Kidney (tissue), 14 donors: ENCODE results near the gene RERE. TPM values are rescaled to one million over a fixed set of nuclear protein-coding genes. Genes with fewer than 3 reads are reported as not detected.

Source experiments
- DNase-seq, 5 donors: peaks; one replicate each; pipeline ENCODE4 v3.0.0-alpha.2; 2013 to 2020
- FAIRE-seq: peaks from 2 replicates; lab custom pipeline; 2012; peaks lifted over from hg19 to GRCh38; lab: Jason Lieb, UNC
- H3K27ac ChIP-seq, 2 donors: one replicate each; pipeline ENCODE4 v1.7.0; 2013; ENCODE audit warnings: low read depth in 2 of 2, low read length in 2 of 2, inconsistent platforms in 1 of 2
- H3K27me3 ChIP-seq: one replicate; pipeline ENCODE4 v1.7.1; 2013; ENCODE audit warnings: low read length, inconsistent platforms; ENCODE audit not compliant: control insufficient read depth, insufficient read depth
- H3K36me3 ChIP-seq, 3 donors: one replicate each; pipeline versions ENCODE4 v1.7.0 to v1.7.1; 2013; ENCODE audit warnings: low read length in 3 of 3, control low read depth in 1 of 3, inconsistent platforms in 1 of 3; ENCODE audit not compliant: insufficient read depth in 3 of 3, control insufficient read depth in 2 of 3
- H3K4me1 ChIP-seq, 3 donors: one replicate each; pipeline versions ENCODE4 v1.7.0 to v1.7.1; 2013; ENCODE audit warnings: low read length in 3 of 3, inconsistent platforms in 1 of 3, low read depth in 1 of 3; ENCODE audit not compliant: control insufficient read depth in 2 of 3, insufficient read depth in 2 of 3
- H3K4me3 ChIP-seq, 3 donors: one replicate each; pipeline versions ENCODE4 v1.7.0 to v1.8.1; 2013; ENCODE audit warnings: low read length in 3 of 3, control low read depth in 1 of 3, inconsistent platforms in 1 of 3
- H3K9ac ChIP-seq, 3 donors: one replicate each; pipeline versions ENCODE4 v1.7.0 to v1.7.1; 2013; ENCODE audit warnings: low read length in 3 of 3, control low read depth in 1 of 3, inconsistent platforms in 1 of 3
- H3K9me3 ChIP-seq, 3 donors: one replicate each; pipeline versions ENCODE4 v1.7.0 to v1.7.1; 2013; ENCODE audit warnings: low read length in 3 of 3, control low read depth in 1 of 3, inconsistent platforms in 1 of 3; ENCODE audit not compliant: control insufficient read depth in 2 of 3, insufficient read depth in 1 of 3
- intact Hi-C: fragments of 100-400 bp; cut with DNase I; formaldehyde crosslinking; loops from one replicate; pipeline ENCODE4 v1.11.1; 2022
- polyA plus RNA-seq: library from polyadenylated mRNA; stranded (reverse); fragments of 350-450 nt; fragmentation: Illumina TruSeq; extraction: RNeasy Lipid Tissue Mini Kit (QIAGEN cat#74804); gene quantifications from one replicate; pipeline ENCODE4 v1.2.3, GENCODE V29; 2014; ENCODE audit warnings: low read depth, low replicate concordance; ENCODE audit not compliant: insufficient read depth
- total RNA-seq: library from RNA; stranded (reverse); fragmentation: NEBNext Ultra II Directional; extraction: Animal tissue kit (Norgen Biotek cat#: 25700); gene quantifications from one replicate; pipeline ENCODE4 v1.2.1, GENCODE V29; 2021
- TF ChIP-seq, protein P1 (sequence below): IDR thresholded peaks from 3 replicates; pipeline ENCODE4 v1.5.1; 2012; ENCODE audit warnings: mild to moderate bottlenecking, moderate library complexity, borderline replicate concordance; ENCODE audit not compliant: insufficient read depth; ENCODE audit errors: extremely low read depth
- donor health status: control.
- donor health status: control.
- donor health status: control.
- donor health status: control.
- donor health status: control.
- donor health status: DM: yes; HTN: yes; CAD: no.
- donor health status: Normal renal cell carcinoma (clear cell type).

The RERE gene
- total and polyA plus RNA-seq, 2 donors from 2014 or later = 37.2 to 176 TPM

- TF ChIP-seq, protein P1, sequence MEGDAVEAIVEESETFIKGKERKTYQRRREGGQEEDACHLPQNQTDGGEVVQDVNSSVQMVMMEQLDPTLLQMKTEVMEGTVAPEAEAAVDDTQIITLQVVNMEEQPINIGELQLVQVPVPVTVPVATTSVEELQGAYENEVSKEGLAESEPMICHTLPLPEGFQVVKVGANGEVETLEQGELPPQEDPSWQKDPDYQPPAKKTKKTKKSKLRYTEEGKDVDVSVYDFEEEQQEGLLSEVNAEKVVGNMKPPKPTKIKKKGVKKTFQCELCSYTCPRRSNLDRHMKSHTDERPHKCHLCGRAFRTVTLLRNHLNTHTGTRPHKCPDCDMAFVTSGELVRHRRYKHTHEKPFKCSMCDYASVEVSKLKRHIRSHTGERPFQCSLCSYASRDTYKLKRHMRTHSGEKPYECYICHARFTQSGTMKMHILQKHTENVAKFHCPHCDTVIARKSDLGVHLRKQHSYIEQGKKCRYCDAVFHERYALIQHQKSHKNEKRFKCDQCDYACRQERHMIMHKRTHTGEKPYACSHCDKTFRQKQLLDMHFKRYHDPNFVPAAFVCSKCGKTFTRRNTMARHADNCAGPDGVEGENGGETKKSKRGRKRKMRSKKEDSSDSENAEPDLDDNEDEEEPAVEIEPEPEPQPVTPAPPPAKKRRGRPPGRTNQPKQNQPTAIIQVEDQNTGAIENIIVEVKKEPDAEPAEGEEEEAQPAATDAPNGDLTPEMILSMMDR = peak; percentile 27
- Histone ChIP-seq H3K36me3 (no peaks in the 10 kb centered on the region), H3K4me1 (no peaks in the 10 kb centered on the region), H3K27me3 (no peaks in the 10 kb centered on the region), H3K4me3 (peak overlapping the region in 1 of 3 donors; percentile 35), H3K9me3 (no peaks in the 10 kb centered on the region), H3K9ac (no peak overlapping the region), H3K27ac (peak overlapping the region in 1 of 2 donors; percentile 2)
- FAIRE-seq (no peak), DNase-seq (no peak)
- intact Hi-C loops = no loop called here
These were observed 41.3 kb downstream of the RERE start for GRCh38 chr1:8776104-8776503.

DNA sequence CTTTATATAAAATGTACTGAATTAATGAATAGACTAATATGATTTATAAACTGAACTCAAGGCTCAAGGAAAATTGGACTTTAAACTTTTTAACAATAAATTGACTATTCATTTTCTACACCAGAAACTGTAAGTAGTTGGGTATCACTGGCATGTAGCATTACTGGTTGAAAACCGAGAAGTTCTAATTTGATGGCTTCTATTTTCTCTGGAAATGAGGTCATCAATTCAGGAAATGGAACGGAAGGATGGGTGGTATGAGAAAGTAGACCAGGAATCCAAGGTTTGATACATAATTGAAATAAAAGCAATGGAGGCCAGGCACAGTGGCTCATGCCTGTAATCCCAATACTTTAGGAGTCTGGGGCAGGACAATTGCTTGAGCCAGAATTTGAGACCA, 50.4 kb downstream of the RERE start:
- intact Hi-C loops = no loop called here
- H3K27me3 ChIP-seq = no peaks in the 10 kb centered on the region
- FAIRE-seq (no peak), DNase-seq (no peak)
- no peak overlapping the region for H3K27ac ChIP-seq
- no peak overlapping the region for H3K9ac ChIP-seq
- no peaks in the 10 kb centered on the region for H3K36me3 ChIP-seq
- H3K4me1 ChIP-seq = peaks cover 2 to 8% (median 3%) of the 10 kb centered on the region in 3 donors
- H3K4me3 ChIP-seq = no peak overlapping the region
- TF ChIP-seq, protein P1 = no peak
- H3K9me3 ChIP-seq = no peaks in the 10 kb centered on the region

DNA sequence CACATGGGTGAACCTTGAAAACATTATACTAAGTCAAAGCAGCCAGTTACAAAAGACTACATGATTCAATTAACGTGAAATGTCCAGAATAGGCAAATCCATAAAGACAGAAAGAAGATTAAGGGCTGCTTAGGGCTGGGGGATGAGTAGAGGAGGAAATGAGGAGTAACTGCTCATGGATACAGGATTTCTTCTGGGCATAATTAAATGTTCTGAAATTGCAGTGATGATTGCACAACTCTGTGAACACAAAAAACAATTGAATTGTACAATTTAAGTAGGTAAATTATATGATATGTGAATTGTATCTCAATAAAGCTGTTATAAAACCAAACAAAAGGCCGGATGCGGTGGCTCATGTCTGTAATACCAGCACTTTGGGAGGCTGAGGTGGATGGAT, 52.2 kb downstream of the RERE start:
- intact Hi-C loops = no loop called here
- Histone ChIP-seq H3K9ac (no peak overlapping the region), H3K27me3 (no peaks in the 10 kb centered on the region), H3K4me3 (no peak overlapping the region), H3K4me1 (peaks cover 2 to 8% (median 3%) of the 10 kb centered on the region in 3 donors), H3K27ac (no peak overlapping the region), H3K9me3 (no peaks in the 10 kb centered on the region), H3K36me3 (no peaks in the 10 kb centered on the region)
- TF ChIP-seq, protein P1 = no peak
- FAIRE-seq = no peak
- no peak for DNase-seq

DNA sequence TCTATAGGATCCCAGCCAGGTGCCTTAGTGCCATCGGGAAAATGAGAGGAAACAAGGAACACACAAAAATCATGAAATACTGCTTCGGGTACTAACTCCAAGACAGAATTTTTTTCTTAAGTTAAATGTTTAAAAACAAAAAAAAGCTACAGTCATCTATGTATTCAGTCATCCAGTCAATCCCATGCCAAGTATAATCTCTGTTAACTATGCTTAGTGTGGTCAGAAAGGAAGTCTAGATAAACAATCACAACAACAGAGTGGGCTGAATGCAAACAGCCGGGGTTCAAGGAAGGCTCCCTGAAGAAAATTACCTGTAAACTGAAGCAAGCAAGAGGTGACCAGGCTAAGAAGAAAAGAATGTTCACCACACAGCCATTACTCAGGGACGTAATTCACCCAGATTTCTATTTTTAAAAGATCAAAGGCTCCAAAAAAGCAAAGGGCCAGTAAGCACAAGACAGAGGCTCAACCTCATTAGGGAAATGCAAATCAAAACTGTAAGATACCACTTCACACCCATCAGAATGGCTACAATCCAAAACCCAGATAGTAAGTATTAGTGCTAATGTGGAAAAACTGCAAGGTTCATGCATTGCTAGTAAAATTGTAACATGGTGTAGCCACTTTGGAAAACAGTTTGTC, 53.0 kb downstream of the RERE start:
- DNase-seq (no peak), FAIRE-seq (no peak)
- Histone ChIP-seq H3K9ac (no peak overlapping the region), H3K9me3 (no peaks in the 10 kb centered on the region), H3K27ac (peak overlapping the region in 1 of 2 donors; percentile 17), H3K27me3 (no peaks in the 10 kb centered on the region), H3K36me3 (no peaks in the 10 kb centered on the region), H3K4me3 (no peak overlapping the region), H3K4me1 (peaks cover 2 to 8% (median 3%) of the 10 kb centered on the region in 3 donors)
- intact Hi-C loops = no loop called here
- TF ChIP-seq, protein P1 = no peak
